Smooth muscle cell (in vitro differentiated cells): Measurements from ENCODE around the gene TNFRSF12A. TPM values are rescaled to one million over a fixed set of nuclear protein-coding genes. Genes with fewer than 3 reads are reported as not detected.

Source experiments
- DNase-seq: peaks from one replicate; lab custom pipeline; 2025; ENCODE audit not compliant: unreplicated experiment; lab: John Stamatoyannopoulos, UW
- H2AFZ ChIP-seq: fragments of 200-600 bp; sonication (generic); 2 replicates; pipeline ENCODE4 v1.6.0; 2016; ENCODE audit warnings: antibody characterized with exemption, low read depth, mild to moderate bottlenecking
- H3F3A ChIP-seq: fragments of 200-600 bp; sonication (generic); 2 replicates; pipeline ENCODE4 v1.6.0; 2017; ENCODE audit warnings: antibody characterized with exemption, low read depth
- H3K27ac ChIP-seq: fragments of 200-600 bp; sonication (generic); 2 replicates; pipeline ENCODE4 v1.5.1; 2016; ENCODE audit warnings: low read depth, mild to moderate bottlenecking
- H3K27me3 ChIP-seq: fragments of 200-600 bp; sonication (generic); 2 replicates; pipeline ENCODE4 v1.6.1; 2016; ENCODE audit warnings: low read depth, mild to moderate bottlenecking
- H3K36me3 ChIP-seq: fragments of 200-600 bp; sonication (generic); 2 replicates; pipeline ENCODE4 v1.5.1; 2016; ENCODE audit warnings: low read depth
- H3K4me1 ChIP-seq: fragments of 200-600 bp; sonication (generic); 2 replicates; pipeline ENCODE4 v1.5.1; 2016; ENCODE audit warnings: low read depth
- H3K4me2 ChIP-seq: fragments of 200-600 bp; sonication (generic); 2 replicates; pipeline ENCODE4 v1.6.0; 2016; ENCODE audit warnings: mild to moderate bottlenecking
- H3K4me3 ChIP-seq: fragments of 200-600 bp; sonication (generic); 2 replicates; pipeline ENCODE4 v1.5.1; 2016; ENCODE audit warnings: mild to moderate bottlenecking
- H3K79me2 ChIP-seq: fragments of 200-600 bp; sonication (generic); 2 replicates; pipeline ENCODE4 v1.6.0; 2016; ENCODE audit warnings: low read depth, mild to moderate bottlenecking
- H3K9ac ChIP-seq: fragments of 200-600 bp; sonication (generic); 2 replicates; pipeline ENCODE4 v1.6.0; 2016; ENCODE audit warnings: low read depth
- H3K9me3 ChIP-seq: fragments of 200-600 bp; sonication (generic); replicated peaks from 2 replicates; pipeline ENCODE4 v1.5.1; 2016; ENCODE audit warnings: low read depth
- H4K20me1 ChIP-seq: fragments of 200-600 bp; sonication (generic); 2 replicates; pipeline ENCODE4 v1.6.0; 2016; ENCODE audit warnings: low read depth
- CTCF ChIP-seq: fragments of 200-600 bp; sonication (generic); IDR thresholded peaks from 2 replicates; pipeline ENCODE4 v1.5.1; 2017; ENCODE audit warnings: borderline replicate concordance, mild to moderate bottlenecking, antibody characterized with exemption; ENCODE audit not compliant: insufficient read depth, poor library complexity, severe bottlenecking
- WGBS: methylation state at CpG from one replicate; pipeline ENCODE4 v1.1.7; 2016; ENCODE audit warnings: low lambda C conversion rate; 5-methylcytosine and 5-hydroxymethylcytosine counted together
- polyA plus RNA-seq: library from polyadenylated mRNA; unstranded; fragments of >200 nt; fragmentation: Nextera tagmentation; extraction: Ambion mirVana; gene quantifications from 2 replicates; pipeline ENCODE4 v1.2.1, GENCODE V29; 2016
- total RNA-seq: library from RNA; depleted of rRNA; stranded (reverse); fragments of >200 nt; gene quantifications from 2 replicates; pipeline ENCODE4 v1.2.3, GENCODE V29; 2014

TNFRSF12A gene
- total and polyA plus RNA-seq, 2 experiments from 2014 or later, result 219 to 386 TPM

DNA sequence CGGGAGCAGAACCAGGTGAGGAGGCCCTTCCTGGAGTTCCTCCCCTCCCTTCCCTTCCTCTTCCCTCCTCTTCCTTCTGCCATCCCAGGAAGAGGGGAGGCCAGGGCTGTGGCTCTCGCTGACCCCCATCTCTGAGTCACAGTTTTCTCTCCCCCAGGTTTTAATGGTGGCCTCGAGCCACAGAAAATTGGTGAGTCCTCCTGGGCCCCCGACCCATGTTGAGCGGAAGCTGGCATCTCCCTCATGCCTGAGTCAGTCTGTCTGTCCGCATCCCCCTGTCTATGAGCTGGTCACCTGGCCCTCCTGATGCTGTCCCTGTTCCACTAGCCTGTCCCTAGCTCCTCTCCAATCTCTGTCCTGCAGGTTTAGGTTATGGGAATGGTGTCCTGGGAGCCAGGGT is 20.2 kb upstream of the TNFRSF12A start:
- H3F3A ChIP-seq, result no peaks in the 10 kb centered on the region
- H3K27me3 ChIP-seq, result peaks cover 3% of the 10 kb centered on the region
- 92% methylated on average over 6 of the region's 6 CpGs for WGBS
- H3K79me2 ChIP-seq, result no peaks in the 10 kb centered on the region
- H3K27ac ChIP-seq, result no peak overlapping the region
- no peak for DNase-seq
- peaks cover 2% of the 10 kb centered on the region for H3K4me1 ChIP-seq
- no peaks in the 10 kb centered on the region for H4K20me1 ChIP-seq
- H3K4me3 ChIP-seq, result no peak overlapping the region
- H2AFZ ChIP-seq, result no peak overlapping the region
- H3K9ac ChIP-seq, result no peak overlapping the region
- H3K4me2 ChIP-seq, result no peak overlapping the region
- no peak for TF ChIP-seq CTCF
- no peaks in the 10 kb centered on the region for H3K9me3 ChIP-seq
- no peaks in the 10 kb centered on the region for H3K36me3 ChIP-seq

- Histone ChIP-seq H3F3A (no peaks in the 10 kb centered on the region), H3K36me3 (no peaks in the 10 kb centered on the region), H2AFZ (no peak overlapping the region), H3K27ac (no peak overlapping the region), H3K4me2 (no peak overlapping the region), H4K20me1 (no peaks in the 10 kb centered on the region), H3K27me3 (peaks cover 9% of the 10 kb centered on the region), H3K9ac (no peak overlapping the region), H3K79me2 (no peaks in the 10 kb centered on the region), H3K4me3 (no peak overlapping the region), H3K4me1 (peaks cover 4% of the 10 kb centered on the region), H3K9me3 (no peaks in the 10 kb centered on the region)
- no peak for DNase-seq
- WGBS, result 92% methylated on average over 4 of the region's 4 CpGs
- no peak for TF ChIP-seq CTCF
Measured at GRCh38 chr16:3000540-3000939, 19.6 kb upstream of the TNFRSF12A start.

- H3K36me3 ChIP-seq, result no peaks in the 10 kb centered on the region
- no peaks in the 10 kb centered on the region for H3F3A ChIP-seq
- no peak overlapping the region for H3K27ac ChIP-seq
- no peak for TF ChIP-seq CTCF
- no peak overlapping the region for H3K9ac ChIP-seq
- no peak overlapping the region for H3K4me2 ChIP-seq
- 86% methylated on average over 12 of the region's 12 CpGs for WGBS
- H4K20me1 ChIP-seq, result no peaks in the 10 kb centered on the region
- peaks cover 17% of the 10 kb centered on the region for H3K27me3 ChIP-seq
- no peaks in the 10 kb centered on the region for H3K9me3 ChIP-seq
- peaks cover 4% of the 10 kb centered on the region for H3K4me1 ChIP-seq
- no peak overlapping the region for H3K4me3 ChIP-seq
- no peak overlapping the region for H2AFZ ChIP-seq
- DNase-seq, result no peak
- no peaks in the 10 kb centered on the region for H3K79me2 ChIP-seq
Measured at GRCh38 chr16:3001316-3001715, 18.9 kb upstream of the TNFRSF12A start.

- peak; percentile 52 for DNase-seq
- H3K9ac ChIP-seq, result no peak overlapping the region
- H2AFZ ChIP-seq, result no peak overlapping the region
- no peak for TF ChIP-seq CTCF
- no peaks in the 10 kb centered on the region for H3K36me3 ChIP-seq
- H3K4me3 ChIP-seq, result no peak overlapping the region
- no peak overlapping the region for H3K27ac ChIP-seq
- no peaks in the 10 kb centered on the region for H3K9me3 ChIP-seq
- H3K4me1 ChIP-seq, result peaks cover 15% of the 10 kb centered on the region
- peaks cover 41% of the 10 kb centered on the region for H3K27me3 ChIP-seq
- H3F3A ChIP-seq, result no peaks in the 10 kb centered on the region
- H4K20me1 ChIP-seq, result no peaks in the 10 kb centered on the region
- no peaks in the 10 kb centered on the region for H3K79me2 ChIP-seq
- H3K4me2 ChIP-seq, result no peak overlapping the region
- WGBS, result 10% methylated on average over 50 of the region's 58 CpGs
Measured at GRCh38 chr16:3003582-3004270, 16.4 kb upstream of the TNFRSF12A start.
